K562 (cell line): ENCODE data around the gene ZNF48. TPM values are rescaled to one million over a fixed set of nuclear protein-coding genes. Genes with fewer than 3 reads are reported as not detected.

Source experiments
- GTF2B ChIP-seq: IDR thresholded peaks from 2 replicates; pipeline ENCODE4 v1.6.1; 2011; ENCODE audit not compliant: insufficient read length; ENCODE audit errors: extremely low read depth
- MYBL2 ChIP-seq, 2 experiments: fragments of 450-650 bp in 1 of 2; sonication (generic) in 1 of 2; formaldehyde crosslinking in 1 of 2; IDR thresholded peaks; 2 replicates each; pipeline versions ENCODE4 v1.6.1 to v1.8.1; 2017 to 2022; ENCODE audit warnings: borderline replicate concordance in 1 of 2, inconsistent platforms in 1 of 2, low read depth in 1 of 2, mild to moderate bottlenecking in 1 of 2, missing genetic modification reagents in 1 of 2, moderate library complexity in 1 of 2
- SAFB ChIP-seq: fragments of 200-400 bp; formaldehyde crosslinking; IDR thresholded peaks from 2 replicates; pipeline ENCODE4 v1.6.1; 2017; ENCODE audit warnings: low read depth, low read length, borderline replicate concordance
- TRIM25 ChIP-seq: fragments of 450-650 bp; IDR thresholded peaks from 2 replicates; pipeline ENCODE4 v1.7.0; 2016; ENCODE audit warnings: borderline replicate concordance
- ZBTB26 ChIP-seq: fragments of 450-650 bp; formaldehyde crosslinking; IDR thresholded peaks from 2 replicates; pipeline ENCODE4 v1.4.0; 2022; ENCODE audit warnings: missing genetic modification characterization
- ZBTB40 ChIP-seq, 2 experiments: fragments of 450-650 bp in 1 of 2; sonication (generic) in 1 of 2; formaldehyde crosslinking in 1 of 2; IDR thresholded peaks; 2 replicates each; pipeline versions ENCODE4 v1.7.1 to v1.9.0; 2016 to 2022; ENCODE audit warnings: inconsistent platforms in 1 of 2, mild to moderate bottlenecking in 1 of 2, missing genetic modification reagents in 1 of 2
- ZFX ChIP-seq: sonication (generic); formaldehyde crosslinking; IDR thresholded peaks from 2 replicates; pipeline ENCODE4 v1.8.0; 2022; ENCODE audit warnings: mild to moderate bottlenecking, missing genetic modification reagents, moderate library complexity
- ZNF316 ChIP-seq: fragments of 450-650 bp; IDR thresholded peaks from 2 replicates; pipeline ENCODE4 v1.6.1; 2016
- ZNF347 ChIP-seq: fragments of 450-650 bp; formaldehyde crosslinking; IDR thresholded peaks from 2 replicates; pipeline ENCODE4 v1.4.0; 2020; ENCODE audit warnings: low read depth, mild to moderate bottlenecking, moderate library complexity
- polyA plus RNA-seq, 8 experiments: library from polyadenylated mRNA; depleted of rRNA in 4 of 8; stranded (reverse) in 5 of 8; unstranded in 3 of 8; fragments of >200 nt; fragmentation: Nextera tagmentation in 2 of 8; fragmentation: Illumina TruSeq in 1 of 8; extraction: Ambion mirVana in 2 of 8; extraction: Trizol in 1 of 8; gene quantifications; 2 replicates each; pipeline versions ENCODE4 v1.2.1 to v1.2.3, GENCODE V29; 2011 to 2014; ENCODE audit warnings: inconsistent platforms in 1 of 8, missing spikeins in 1 of 8
- total RNA-seq, 7 experiments: library from RNA; depleted of rRNA in 6 of 7; stranded (reverse); fragments of >200 nt in 6 of 7; fragmentation: Illumina TruSeq in 2 of 7; extraction: Trizol in 2 of 7; gene quantifications; 2 replicates each; pipeline versions ENCODE4 v1.2.1 to v1.2.3, GENCODE V29; 2011 to 2021; ENCODE audit warnings: low replicate concordance in 1 of 7

Gene ZNF48
- total and polyA plus RNA-seq, 9 of the 15 experiments (the other 6 are each of a cell fraction or from before 2014, with no cell fraction given) = 0.38 to 11.6 (median 4.7) TPM

- TF ChIP-seq TRIM25 (no peak), ZNF316 (no peak), ZNF347 (no peak), SAFB (no peak), ZBTB40 (IDR thresholded peaks at IDR 0.05) (no peak), ZBTB40 (CRISPR knock-in tag; IDR thresholded peaks at IDR 0.05) (no peak), GTF2B (no peak), ZFX (CRISPR knock-in tag) (peak; percentile 95), MYBL2 (IDR thresholded peaks at IDR 0.05; ENCODE audit: low read depth) (no peak), MYBL2 (CRISPR knock-in tag; IDR thresholded peaks at IDR 0.05; ENCODE audit: borderline replicate concordance) (no peak), ZBTB26 (CRISPR knock-in tag) (0 out of 2 replicates have a peak, but pooled peaks have one; percentile 45)
These were observed 16.7 kb upstream of the ZNF48 start (continued) for GRCh38 chr16:30378236-30379157.
